Smooth muscle cell (in vitro differentiated cells): ENCODE measurements around the gene TCERG1L. TPM values are rescaled to one million over a fixed set of nuclear protein-coding genes. Genes with fewer than 3 reads are reported as not detected.

Source experiments
- DNase-seq: peaks from one replicate; lab custom pipeline; 2025; ENCODE audit not compliant: unreplicated experiment; lab: John Stamatoyannopoulos, UW
- H2AFZ ChIP-seq: fragments of 200-600 bp; sonication (generic); 2 replicates; pipeline ENCODE4 v1.6.0; 2016; ENCODE audit warnings: antibody characterized with exemption, low read depth, mild to moderate bottlenecking
- H3F3A ChIP-seq: fragments of 200-600 bp; sonication (generic); 2 replicates; pipeline ENCODE4 v1.6.0; 2017; ENCODE audit warnings: antibody characterized with exemption, low read depth
- H3K27ac ChIP-seq: fragments of 200-600 bp; sonication (generic); 2 replicates; pipeline ENCODE4 v1.5.1; 2016; ENCODE audit warnings: low read depth, mild to moderate bottlenecking
- H3K27me3 ChIP-seq: fragments of 200-600 bp; sonication (generic); 2 replicates; pipeline ENCODE4 v1.6.1; 2016; ENCODE audit warnings: low read depth, mild to moderate bottlenecking
- H3K36me3 ChIP-seq: fragments of 200-600 bp; sonication (generic); 2 replicates; pipeline ENCODE4 v1.5.1; 2016; ENCODE audit warnings: low read depth
- H3K4me1 ChIP-seq: fragments of 200-600 bp; sonication (generic); 2 replicates; pipeline ENCODE4 v1.5.1; 2016; ENCODE audit warnings: low read depth
- H3K4me2 ChIP-seq: fragments of 200-600 bp; sonication (generic); 2 replicates; pipeline ENCODE4 v1.6.0; 2016; ENCODE audit warnings: mild to moderate bottlenecking
- H3K4me3 ChIP-seq: fragments of 200-600 bp; sonication (generic); 2 replicates; pipeline ENCODE4 v1.5.1; 2016; ENCODE audit warnings: mild to moderate bottlenecking
- H3K79me2 ChIP-seq: fragments of 200-600 bp; sonication (generic); 2 replicates; pipeline ENCODE4 v1.6.0; 2016; ENCODE audit warnings: low read depth, mild to moderate bottlenecking
- H3K9ac ChIP-seq: fragments of 200-600 bp; sonication (generic); 2 replicates; pipeline ENCODE4 v1.6.0; 2016; ENCODE audit warnings: low read depth
- H3K9me3 ChIP-seq: fragments of 200-600 bp; sonication (generic); replicated peaks from 2 replicates; pipeline ENCODE4 v1.5.1; 2016; ENCODE audit warnings: low read depth
- H4K20me1 ChIP-seq: fragments of 200-600 bp; sonication (generic); 2 replicates; pipeline ENCODE4 v1.6.0; 2016; ENCODE audit warnings: low read depth
- CTCF ChIP-seq: fragments of 200-600 bp; sonication (generic); IDR thresholded peaks from 2 replicates; pipeline ENCODE4 v1.5.1; 2017; ENCODE audit warnings: borderline replicate concordance, mild to moderate bottlenecking, antibody characterized with exemption; ENCODE audit not compliant: insufficient read depth, poor library complexity, severe bottlenecking
- WGBS: methylation state at CpG from one replicate; pipeline ENCODE4 v1.1.7; 2016; ENCODE audit warnings: low lambda C conversion rate; 5-methylcytosine and 5-hydroxymethylcytosine counted together
- polyA plus RNA-seq: library from polyadenylated mRNA; unstranded; fragments of >200 nt; fragmentation: Nextera tagmentation; extraction: Ambion mirVana; gene quantifications from 2 replicates; pipeline ENCODE4 v1.2.1, GENCODE V29; 2016
- total RNA-seq: library from RNA; depleted of rRNA; stranded (reverse); fragments of >200 nt; gene quantifications from 2 replicates; pipeline ENCODE4 v1.2.3, GENCODE V29; 2014

The TCERG1L gene
- total and polyA plus RNA-seq, 2 experiments from 2014 or later = not detected

DNA sequence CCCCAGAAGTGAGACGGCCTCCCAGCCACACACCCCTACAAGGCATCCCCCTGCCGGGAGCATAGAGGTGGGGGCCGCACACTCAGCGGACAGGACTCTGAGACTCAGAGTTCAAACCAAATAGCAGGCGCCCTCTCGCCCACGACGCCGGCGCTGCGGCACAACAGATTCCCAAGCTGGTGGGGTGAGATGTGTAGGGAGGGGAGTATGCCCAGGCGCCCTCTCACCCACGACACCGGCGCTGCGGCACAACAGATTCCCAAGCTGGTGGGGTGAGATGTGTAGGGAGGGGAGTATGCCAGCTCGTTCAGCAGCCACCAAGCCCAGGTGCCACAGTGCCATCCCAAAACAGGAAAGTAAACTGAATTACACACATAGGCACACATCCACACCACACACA is 64.7 kb downstream of the TCERG1L start:
- no peak for DNase-seq
- H3K9me3 ChIP-seq = no peaks in the 10 kb centered on the region
- H3K4me3 ChIP-seq = no peak overlapping the region
- no peaks in the 10 kb centered on the region for H3K4me1 ChIP-seq
- no peak for TF ChIP-seq CTCF
- H2AFZ ChIP-seq = no peak overlapping the region
- 96% methylated on average over 13 of the region's 17 CpGs for WGBS
- H3K36me3 ChIP-seq = no peaks in the 10 kb centered on the region
- no peaks in the 10 kb centered on the region for H3K79me2 ChIP-seq
- H3K27me3 ChIP-seq = peaks cover 3% of the 10 kb centered on the region
- H3K9ac ChIP-seq = no peak overlapping the region
- H3K4me2 ChIP-seq = no peak overlapping the region
- H3F3A ChIP-seq = no peaks in the 10 kb centered on the region
- H3K27ac ChIP-seq = no peak overlapping the region
- no peaks in the 10 kb centered on the region for H4K20me1 ChIP-seq

DNA sequence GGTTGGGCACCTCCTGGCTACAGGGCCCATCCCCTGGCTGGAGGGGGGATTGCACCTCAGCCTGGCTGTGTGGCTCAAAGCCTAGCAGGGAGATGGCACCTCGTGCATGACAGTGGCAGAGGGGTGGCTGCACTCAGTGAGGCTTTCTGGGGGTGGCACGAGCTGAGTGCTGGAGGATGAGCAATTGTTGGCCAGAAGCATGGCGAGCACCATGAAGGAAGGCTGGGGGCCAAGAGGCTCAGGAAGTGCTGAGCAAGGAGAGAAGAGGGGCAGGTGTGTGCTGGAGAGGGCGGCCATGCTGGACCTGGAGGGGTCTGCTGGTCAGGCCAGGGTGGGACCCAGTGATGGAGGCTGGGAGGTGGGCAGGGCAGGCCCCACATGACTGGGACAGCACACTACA is 65.4 kb downstream of the TCERG1L start:
- H3K9me3 ChIP-seq = no peaks in the 10 kb centered on the region
- 90% methylated on average over 4 of the region's 4 CpGs for WGBS
- H3K9ac ChIP-seq = no peak overlapping the region
- H3K4me1 ChIP-seq = no peaks in the 10 kb centered on the region
- H3F3A ChIP-seq = no peaks in the 10 kb centered on the region
- H3K4me2 ChIP-seq = no peak overlapping the region
- peaks cover 3% of the 10 kb centered on the region for H3K27me3 ChIP-seq
- H3K27ac ChIP-seq = no peak overlapping the region
- no peak for DNase-seq
- H3K36me3 ChIP-seq = no peaks in the 10 kb centered on the region
- H3K4me3 ChIP-seq = no peak overlapping the region
- no peaks in the 10 kb centered on the region for H4K20me1 ChIP-seq
- H2AFZ ChIP-seq = no peak overlapping the region
- no peak for TF ChIP-seq CTCF
- H3K79me2 ChIP-seq = no peaks in the 10 kb centered on the region

DNA sequence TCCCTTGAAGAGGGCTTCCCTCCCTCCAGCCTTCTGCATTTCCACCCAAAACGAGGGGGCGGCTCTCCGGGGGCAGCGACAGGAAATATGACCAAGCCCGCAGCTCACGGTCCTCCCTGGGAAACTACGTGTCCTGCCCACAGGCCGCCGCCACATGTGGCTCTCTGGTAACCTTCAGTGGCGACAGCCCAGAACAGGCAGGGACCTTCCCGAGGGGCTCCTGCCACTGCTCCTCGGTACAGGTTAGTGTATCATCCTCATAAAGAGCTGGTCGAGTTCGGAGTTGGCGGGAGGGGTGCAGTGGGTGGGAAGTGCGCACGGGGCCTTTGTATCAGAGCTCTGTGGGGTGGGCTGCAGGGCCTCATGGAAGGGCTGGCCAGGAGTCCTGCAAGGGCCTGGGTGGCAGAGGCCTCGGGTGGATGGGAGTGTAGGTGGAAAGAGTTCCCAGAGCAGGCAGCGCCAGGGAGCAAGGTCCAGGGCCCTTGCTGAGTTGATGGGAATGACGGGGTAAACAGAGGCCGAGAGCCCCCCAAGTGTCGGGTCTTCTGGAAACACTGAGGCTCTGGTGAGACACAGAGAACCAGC is 66.0 kb downstream of the TCERG1L start:
- WGBS = 93% methylated on average over 22 of the region's 22 CpGs
- Histone ChIP-seq H3F3A (no peaks in the 10 kb centered on the region), H3K4me2 (no peak overlapping the region)

More for the DNA sequence above, 66.0 kb downstream of the TCERG1L start:
- H3K4me3 ChIP-seq = no peak overlapping the region
- no peak overlapping the region for H3K9ac ChIP-seq
- H4K20me1 ChIP-seq = no peaks in the 10 kb centered on the region
- no peaks in the 10 kb centered on the region for H3K79me2 ChIP-seq
- peaks cover 3% of the 10 kb centered on the region for H3K27me3 ChIP-seq
- no peak for DNase-seq
- H3K9me3 ChIP-seq = no peaks in the 10 kb centered on the region
- H3K27ac ChIP-seq = no peak overlapping the region
- no peak overlapping the region for H2AFZ ChIP-seq
- no peaks in the 10 kb centered on the region for H3K4me1 ChIP-seq
- TF ChIP-seq CTCF = no peak
- H3K36me3 ChIP-seq = no peaks in the 10 kb centered on the region
